Keratinocyte (primary cell): ENCODE data around the gene RETREG1.

ENCODE experiments used
- CTCF ChIP-seq, 3 experiments: IDR thresholded peaks in 1 of 3; conservative IDR thresholded peaks in 1 of 3; optimal IDR thresholded peaks in 1 of 3; 2 replicates in 2 of 3; 3 replicates in 1 of 3; pipeline versions ENCODE3 to v1.5.1; 2011; ENCODE audit warnings: low read length in 3 of 3, mild to moderate bottlenecking in 3 of 3, moderate library complexity in 2 of 3, control low read depth in 1 of 3, inconsistent platforms in 1 of 3; ENCODE audit not compliant: insufficient read depth in 2 of 3; ENCODE audit errors: extremely low read depth in 1 of 3
- EZH2 ChIP-seq: IDR thresholded peaks from one replicate; pipeline ENCODE4 v1.6.1; 2012; ENCODE audit warnings: inconsistent platforms, mild to moderate bottlenecking, low read length, moderate library complexity

- TF ChIP-seq CTCF (optimal IDR thresholded peaks at IDR 0.05 in 1 of 3, IDR thresholded peaks at IDR 0.05 in 1 of 3, conservative IDR thresholded peaks at IDR 0.05 in 1 of 3; ENCODE audit: extremely low read depth in 1 of 3, insufficient read depth in 2 of 3, low read length in 3 of 3) (no peak), EZH2 (no peak)
Observed at GRCh38 chr5:16578474-16578883, 38.3 kb downstream of the RETREG1 start.
